ENCODE results near the gene MFSD6.
"Not testable (repeated sequence)": the region's sequence is repeated elsewhere in the genome, so short reads cannot be mapped to it uniquely, and the experiment has no call there.

MFSD6 gene

GRCh38 chr2:190504912-190505311 is 96.8 kb downstream of the MFSD6 start:
- DNase-seq: no peak

- DNase-seq: no peak
These were observed 97.5 kb downstream of the MFSD6 start for GRCh38 chr2:190505696-190506095.

- DNase-seq: no peak
These were observed 98.5 kb downstream of the MFSD6 start for GRCh38 chr2:190506666-190507065.

- no peak for DNase-seq
These were observed 99.0 kb downstream of the MFSD6 start for GRCh38 chr2:190507135-190507534.

- DNase-seq: not testable (repeated sequence)
These were observed 101.7 kb downstream of the MFSD6 start for GRCh38 chr2:190509895-190510294.

- DNase-seq: no peak
These were observed 102.9 kb downstream of the MFSD6 start for GRCh38 chr2:190511104-190511503.

- DNase-seq: no peak
These were observed 104.5 kb downstream of the MFSD6 start for GRCh38 chr2:190512539-190513095.

GRCh38 chr2:190513877-190514276 is 105.7 kb downstream of the MFSD6 start:
- no peak for DNase-seq

- no peak for DNase-seq
These were observed 106.5 kb downstream of the MFSD6 start for GRCh38 chr2:190514676-190515075.

- DNase-seq: no peak
These were observed 107.5 kb downstream of the MFSD6 start for GRCh38 chr2:190515687-190516086.

- DNase-seq: no peak
These were observed 109.3 kb downstream of the MFSD6 start for GRCh38 chr2:190517468-190517867.

GRCh38 chr2:190519975-190520767 is 112.0 kb downstream of the MFSD6 start:
- DNase-seq: no peak

GRCh38 chr2:190524928-190525327 is 116.8 kb downstream of the MFSD6 start:
- no peak for DNase-seq

GRCh38 chr2:190526105-190526750 is 118.1 kb downstream of the MFSD6 start:
- no peak for DNase-seq

GRCh38 chr2:190527214-190527613 is 119.1 kb downstream of the MFSD6 start:
- DNase-seq: no peak

GRCh38 chr2:190527918-190528317 is 119.8 kb downstream of the MFSD6 start:
- DNase-seq: no peak

GRCh38 chr2:190528521-190529001 is 120.4 kb downstream of the MFSD6 start:
- no peak for DNase-seq

- DNase-seq: no peak
These were observed 121.5 kb downstream of the MFSD6 start for GRCh38 chr2:190529486-190530247.

- no peak for DNase-seq
These were observed 122.2 kb downstream of the MFSD6 start for GRCh38 chr2:190530248-190530900.

- no peak for DNase-seq
These were observed 124.4 kb downstream of the MFSD6 start for GRCh38 chr2:190532581-190532980.

GRCh38 chr2:190533175-190533967 is 125.2 kb downstream of the MFSD6 start:
- DNase-seq: no peak

- DNase-seq: no peak
These were observed 125.8 kb downstream of the MFSD6 start for GRCh38 chr2:190533968-190534309.
